ENCODE measurements around the gene TERT.

The TERT gene

DNA sequence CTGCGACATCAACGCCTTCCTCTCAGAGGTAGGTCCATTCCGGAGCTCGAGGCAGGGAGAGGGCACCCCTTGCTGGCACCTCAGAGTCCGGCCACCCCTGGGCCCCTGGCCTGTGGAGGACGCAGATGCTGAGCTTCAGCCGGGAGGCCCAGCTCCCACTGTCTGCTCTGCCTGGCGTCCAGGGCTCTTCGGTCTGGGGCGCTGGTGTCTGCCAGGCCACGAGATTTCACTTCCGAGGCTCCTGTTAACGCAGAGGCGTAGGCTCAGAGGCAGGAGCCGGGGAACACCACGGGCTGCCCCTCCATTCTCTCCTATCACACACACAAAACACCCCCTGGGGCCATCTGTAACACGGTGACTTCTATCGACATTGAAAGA lies 78.0 kb downstream of the TERT start:
- H3K4me1 ChIP-seq (ENCODE audit: control extremely low read depth in 1 of 4, control insufficient read depth in 4 of 4, insufficient read depth in 4 of 4, low read length in 3 of 4): no peaks in the 10 kb centered on the region
- 91% methylated on average over 18 of the region's 18 CpGs for WGBS (ENCODE audit: insufficient coverage)

DNA sequence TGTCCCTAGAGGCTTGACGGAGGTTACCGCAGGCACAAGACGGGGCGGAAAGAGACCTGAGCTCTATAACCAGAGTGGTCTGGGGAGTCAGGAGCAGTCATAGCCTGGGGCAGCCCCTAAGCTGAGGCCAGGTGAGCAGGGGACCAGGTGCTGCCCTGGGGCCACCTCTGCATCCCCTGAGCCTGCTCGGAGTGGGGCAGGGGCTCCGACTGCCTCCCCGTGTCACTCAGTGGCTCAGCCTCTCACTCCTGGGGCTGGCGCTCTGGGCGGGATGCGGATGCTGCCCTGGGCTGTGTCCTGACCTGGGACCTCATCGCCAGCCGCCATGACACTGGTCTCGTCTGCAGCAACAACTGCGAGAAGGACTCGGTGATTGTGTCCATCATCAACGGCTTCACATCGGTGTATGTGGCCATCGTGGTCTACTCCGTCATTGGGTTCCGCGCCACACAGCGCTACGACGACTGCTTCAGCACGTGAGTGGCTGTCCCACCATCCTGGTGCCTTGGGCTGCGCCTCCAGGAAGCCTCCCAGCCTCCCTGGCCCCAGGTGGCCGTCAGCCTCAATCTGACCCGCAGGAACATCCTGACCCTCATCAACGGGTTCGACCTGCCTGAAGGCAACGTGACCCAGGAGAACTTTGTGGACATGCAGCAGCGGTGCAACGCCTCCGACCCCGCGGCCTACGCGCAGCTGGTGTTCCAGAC lies 78.5 kb downstream of the TERT start:
- ChIA-PET CTCF (no interaction called here), POLR2A (no interaction called here)
- WGBS (ENCODE audit: insufficient coverage): 97% methylated on average over 37 of the region's 38 CpGs
- DNase-seq: no peak
- no peak overlapping the region for H3K27ac ChIP-seq (ENCODE audit: insufficient read depth in 1 of 2, low read depth in 1 of 2, low read length in 2 of 2, poor library complexity in 1 of 2, severe bottlenecking in 2 of 2)
- no peaks in the 10 kb centered on the region for H3K36me3 ChIP-seq (ENCODE audit: control insufficient read depth in 4 of 4, insufficient read depth in 4 of 4, low read length in 3 of 4)
- peaks cover 0 to 3% (median 0%) of the 10 kb centered on the region in 5 experiments for H3K27me3 ChIP-seq (replicated peaks in 2 of 5; ENCODE audit: control insufficient read depth in 4 of 5, insufficient read depth in 5 of 5, low read length in 4 of 5)
- peaks cover 0 to 17% (median 0%) of the 10 kb centered on the region in 5 experiments for H3K9me3 ChIP-seq (ENCODE audit: control extremely low read depth in 1 of 5, control insufficient read depth in 4 of 5, insufficient read depth in 2 of 5, low read depth in 1 of 5, low read length in 4 of 5)
- H3K4me1 ChIP-seq (ENCODE audit: control extremely low read depth in 1 of 4, control insufficient read depth in 4 of 4, insufficient read depth in 4 of 4, low read length in 3 of 4): no peaks in the 10 kb centered on the region
- H3K4me3 ChIP-seq (ENCODE audit: control insufficient read depth in 1 of 7, extremely low read depth in 1 of 7, insufficient read depth in 4 of 7, low read depth in 2 of 7, low read length in 6 of 7): no peak overlapping the region

More for the DNA sequence above, 78.0 kb downstream of the TERT start:
- ChIA-PET CTCF (no interaction called here), POLR2A (no interaction called here)
- H3K36me3 ChIP-seq (ENCODE audit: control insufficient read depth in 4 of 4, insufficient read depth in 4 of 4, low read length in 3 of 4): no peaks in the 10 kb centered on the region
- no peak overlapping the region for H3K27ac ChIP-seq (ENCODE audit: insufficient read depth in 1 of 2, low read depth in 1 of 2, low read length in 2 of 2, poor library complexity in 1 of 2, severe bottlenecking in 2 of 2)
- H3K4me3 ChIP-seq (ENCODE audit: control insufficient read depth in 1 of 7, extremely low read depth in 1 of 7, insufficient read depth in 4 of 7, low read depth in 2 of 7, low read length in 6 of 7): no peak overlapping the region
- peaks cover 0 to 3% (median 0%) of the 10 kb centered on the region in 5 experiments for H3K27me3 ChIP-seq (replicated peaks in 2 of 5; ENCODE audit: control insufficient read depth in 4 of 5, insufficient read depth in 5 of 5, low read length in 4 of 5)
- DNase-seq: no peak
- H3K9me3 ChIP-seq (ENCODE audit: control extremely low read depth in 1 of 5, control insufficient read depth in 4 of 5, insufficient read depth in 2 of 5, low read depth in 1 of 5, low read length in 4 of 5): peaks cover 0 to 12% (median 0%) of the 10 kb centered on the region in 5 experiments

DNA sequence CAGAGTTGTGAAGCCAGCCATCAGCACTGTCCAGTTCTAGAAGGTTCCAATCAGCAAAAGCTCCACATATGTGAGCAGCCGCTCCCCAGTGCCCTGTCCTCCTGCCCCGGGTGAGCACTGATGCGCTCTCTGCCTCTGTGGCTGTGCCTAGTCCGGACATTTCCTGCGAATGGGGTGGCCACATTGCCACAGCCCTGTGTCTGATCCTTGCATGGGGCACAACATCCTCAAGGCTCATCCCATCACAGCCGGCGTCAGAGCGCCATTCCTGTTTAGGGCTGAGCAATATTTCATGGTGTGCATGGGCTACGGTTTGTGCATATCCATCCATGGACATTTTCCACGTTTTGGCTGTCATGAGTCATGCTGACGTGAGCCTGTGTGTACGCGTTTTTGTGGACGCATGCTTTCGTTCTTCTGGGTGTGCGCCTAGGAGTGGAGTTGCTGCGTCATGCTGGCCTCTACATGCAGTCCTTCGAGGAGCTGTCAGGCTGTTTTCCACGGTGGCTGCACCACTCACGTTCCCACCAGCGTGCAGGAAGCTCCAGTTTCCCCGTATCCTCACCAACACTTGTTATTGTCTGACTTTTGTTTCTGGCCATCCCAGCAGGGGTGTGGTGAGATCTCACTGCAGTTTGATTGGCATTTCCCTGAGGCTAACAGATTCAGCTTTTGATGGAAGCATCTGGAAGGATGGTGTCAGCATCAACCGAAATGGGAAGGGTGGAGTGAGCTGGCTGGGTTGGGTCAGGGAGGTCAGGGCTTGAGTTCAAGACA lies 79.4 kb downstream of the TERT start:
- ChIA-PET CTCF (no interaction called here), POLR2A (no interaction called here)
- Histone ChIP-seq H3K27me3 (replicated peaks in 2 of 5; ENCODE audit: control insufficient read depth in 4 of 5, insufficient read depth in 5 of 5, low read length in 4 of 5) (peaks cover 0 to 12% (median 0%) of the 10 kb centered on the region in 5 experiments), H3K36me3 (ENCODE audit: control insufficient read depth in 4 of 4, insufficient read depth in 4 of 4, low read length in 3 of 4) (no peaks in the 10 kb centered on the region), H3K27ac (ENCODE audit: insufficient read depth in 1 of 2, low read depth in 1 of 2, low read length in 2 of 2, poor library complexity in 1 of 2, severe bottlenecking in 2 of 2) (no peak overlapping the region), H3K4me3 (ENCODE audit: control insufficient read depth in 1 of 7, extremely low read depth in 1 of 7, insufficient read depth in 4 of 7, low read depth in 2 of 7, low read length in 6 of 7) (no peak overlapping the region), H3K4me1 (ENCODE audit: control extremely low read depth in 1 of 4, control insufficient read depth in 4 of 4, insufficient read depth in 4 of 4, low read length in 3 of 4) (no peaks in the 10 kb centered on the region), H3K9me3 (ENCODE audit: control extremely low read depth in 1 of 5, control insufficient read depth in 4 of 5, insufficient read depth in 2 of 5, low read depth in 1 of 5, low read length in 4 of 5) (peaks cover 0 to 17% (median 0%) of the 10 kb centered on the region in 5 experiments)
- WGBS (ENCODE audit: insufficient coverage): 91% methylated on average over 22 of the region's 23 CpGs
- DNase-seq: no peak

DNA sequence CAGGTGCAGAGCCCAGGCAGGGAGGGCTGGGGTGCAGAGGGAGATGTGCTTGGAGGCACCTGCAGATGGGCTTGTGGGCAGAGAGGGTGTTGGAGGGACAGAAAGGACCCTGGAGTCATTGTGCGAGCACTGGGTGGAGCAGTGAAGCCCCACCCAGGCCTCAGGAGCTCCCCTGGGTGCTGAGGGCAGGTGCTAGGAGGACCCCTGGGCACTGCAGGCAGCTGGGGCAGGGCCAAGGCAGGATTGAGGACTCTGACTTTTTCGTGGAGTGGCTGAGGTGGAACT lies 80.0 kb downstream of the TERT start:
- Histone ChIP-seq H3K27ac (ENCODE audit: insufficient read depth in 1 of 2, low read depth in 1 of 2, low read length in 2 of 2, poor library complexity in 1 of 2, severe bottlenecking in 2 of 2) (no peak overlapping the region), H3K36me3 (ENCODE audit: control insufficient read depth in 4 of 4, insufficient read depth in 4 of 4, low read length in 3 of 4) (no peaks in the 10 kb centered on the region), H3K9me3 (ENCODE audit: control extremely low read depth in 1 of 5, control insufficient read depth in 4 of 5, insufficient read depth in 2 of 5, low read depth in 1 of 5, low read length in 4 of 5) (peaks cover 0 to 17% (median 0%) of the 10 kb centered on the region in 5 experiments), H3K4me3 (ENCODE audit: control insufficient read depth in 1 of 7, extremely low read depth in 1 of 7, insufficient read depth in 4 of 7, low read depth in 2 of 7, low read length in 6 of 7) (no peak overlapping the region), H3K27me3 (replicated peaks in 2 of 5; ENCODE audit: control insufficient read depth in 4 of 5, insufficient read depth in 5 of 5, low read length in 4 of 5) (peaks cover 0 to 16% (median 0%) of the 10 kb centered on the region in 5 experiments), H3K4me1 (ENCODE audit: control extremely low read depth in 1 of 4, control insufficient read depth in 4 of 4, insufficient read depth in 4 of 4, low read length in 3 of 4) (no peaks in the 10 kb centered on the region)
- ChIA-PET POLR2A (no interaction called here), CTCF (no interaction called here)
- 100% methylated on average over 1 of the region's 2 CpGs for WGBS (ENCODE audit: insufficient coverage)
- no peak for DNase-seq

DNA sequence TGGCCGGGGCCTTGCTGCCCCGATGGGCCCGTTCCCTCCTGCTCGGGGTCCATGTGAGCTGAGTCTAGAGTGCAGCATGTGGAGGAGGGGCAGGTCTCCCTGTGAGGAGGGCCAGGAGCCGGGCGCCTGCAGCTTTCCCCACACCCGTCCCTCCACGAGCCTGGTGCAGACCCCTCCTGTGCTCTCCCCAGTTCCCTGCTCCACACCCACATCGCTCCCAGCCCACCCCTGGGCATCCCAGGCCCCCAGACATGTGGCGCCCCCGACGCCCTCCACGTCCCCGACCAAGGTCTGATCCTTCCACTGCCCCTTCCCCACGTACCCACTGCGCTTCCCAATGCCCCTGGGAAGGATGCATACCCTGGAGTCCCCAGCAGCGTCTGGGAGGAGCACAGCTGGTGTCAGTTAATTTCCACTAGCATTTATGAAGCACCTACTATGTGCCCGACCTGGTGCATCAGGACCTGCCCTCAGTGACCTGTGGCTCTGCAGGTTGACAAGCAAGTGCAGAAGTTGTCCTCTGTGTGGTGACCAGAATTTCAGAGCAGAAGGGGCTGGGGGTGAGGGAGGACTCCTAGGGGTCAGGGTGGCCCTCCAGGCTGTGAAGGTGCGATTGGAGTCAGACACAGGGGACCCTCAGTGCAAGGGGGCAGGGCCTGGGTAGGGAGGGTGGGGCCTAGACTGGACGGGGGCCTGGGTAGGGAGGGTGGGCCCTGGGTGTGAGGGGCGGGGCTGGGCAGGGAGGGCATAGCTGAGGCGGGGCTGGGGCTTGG lies 80.5 kb downstream of the TERT start:
- Histone ChIP-seq H3K4me3 (ENCODE audit: control insufficient read depth in 1 of 7, extremely low read depth in 1 of 7, insufficient read depth in 4 of 7, low read depth in 2 of 7, low read length in 6 of 7) (no peak overlapping the region), H3K36me3 (ENCODE audit: control insufficient read depth in 4 of 4, insufficient read depth in 4 of 4, low read length in 3 of 4) (no peaks in the 10 kb centered on the region), H3K27me3 (replicated peaks in 2 of 5; ENCODE audit: control insufficient read depth in 4 of 5, insufficient read depth in 5 of 5, low read length in 4 of 5) (peaks cover 0 to 16% (median 0%) of the 10 kb centered on the region in 5 experiments), H3K9me3 (ENCODE audit: control extremely low read depth in 1 of 5, control insufficient read depth in 4 of 5, insufficient read depth in 2 of 5, low read depth in 1 of 5, low read length in 4 of 5) (peaks cover 0 to 17% (median 0%) of the 10 kb centered on the region in 5 experiments), H3K4me1 (ENCODE audit: control extremely low read depth in 1 of 4, control insufficient read depth in 4 of 4, insufficient read depth in 4 of 4, low read length in 3 of 4) (no peaks in the 10 kb centered on the region), H3K27ac (ENCODE audit: insufficient read depth in 1 of 2, low read depth in 1 of 2, low read length in 2 of 2, poor library complexity in 1 of 2, severe bottlenecking in 2 of 2) (no peak overlapping the region)
- ChIA-PET CTCF (no interaction called here), POLR2A (no interaction called here)
- 75% methylated on average over 19 of the region's 22 CpGs for WGBS (ENCODE audit: insufficient coverage)
- no peak for DNase-seq

DNA sequence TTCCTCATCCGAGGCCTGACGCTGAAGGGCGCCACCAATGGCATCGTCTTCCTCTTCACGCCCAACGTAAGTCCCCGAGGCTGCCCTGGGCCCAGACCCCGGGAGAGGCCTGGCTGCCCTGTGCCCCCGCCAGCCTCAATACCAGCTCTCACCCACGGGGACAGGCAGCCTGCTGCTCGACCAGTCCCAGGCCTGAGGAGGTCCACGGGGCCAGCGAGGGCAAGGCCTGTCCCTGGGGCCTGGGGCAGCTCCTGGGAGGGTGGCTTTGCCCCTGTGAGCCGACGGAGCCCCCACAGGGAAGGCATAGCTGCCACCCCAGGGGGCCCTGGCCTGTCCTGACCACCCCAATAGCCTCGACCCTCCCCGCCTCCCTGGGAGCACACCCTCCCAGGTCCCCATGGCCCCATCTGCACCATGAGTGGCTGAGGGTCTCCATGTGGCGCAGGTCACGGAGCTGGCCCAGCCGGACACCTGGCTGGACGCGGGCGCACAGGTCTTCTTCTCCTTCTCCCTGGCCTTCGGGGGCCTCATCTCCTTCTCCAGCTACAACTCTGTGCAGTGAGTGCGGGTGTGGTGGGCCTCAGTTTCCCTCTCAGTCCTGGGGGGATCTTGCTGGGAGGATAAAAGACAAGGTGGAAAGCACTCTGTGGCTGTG lies 81.2 kb downstream of the TERT start:
- Histone ChIP-seq H3K4me3 (ENCODE audit: control insufficient read depth in 1 of 7, extremely low read depth in 1 of 7, insufficient read depth in 4 of 7, low read depth in 2 of 7, low read length in 6 of 7) (no peak overlapping the region), H3K36me3 (ENCODE audit: control insufficient read depth in 4 of 4, insufficient read depth in 4 of 4, low read length in 3 of 4) (no peaks in the 10 kb centered on the region), H3K9me3 (ENCODE audit: control extremely low read depth in 1 of 5, control insufficient read depth in 4 of 5, insufficient read depth in 2 of 5, low read depth in 1 of 5, low read length in 4 of 5) (peaks cover 0 to 17% (median 0%) of the 10 kb centered on the region in 5 experiments), H3K4me1 (ENCODE audit: control extremely low read depth in 1 of 4, control insufficient read depth in 4 of 4, insufficient read depth in 4 of 4, low read length in 3 of 4) (no peaks in the 10 kb centered on the region), H3K27me3 (replicated peaks in 2 of 5; ENCODE audit: control insufficient read depth in 4 of 5, insufficient read depth in 5 of 5, low read length in 4 of 5) (peaks cover 0 to 16% (median 0%) of the 10 kb centered on the region in 5 experiments), H3K27ac (ENCODE audit: insufficient read depth in 1 of 2, low read depth in 1 of 2, low read length in 2 of 2, poor library complexity in 1 of 2, severe bottlenecking in 2 of 2) (no peak overlapping the region)
- POLR2A ChIA-PET: no interaction called here
- 95% methylated on average over 19 of the region's 25 CpGs for WGBS (ENCODE audit: insufficient coverage)
- CTCF ChIA-PET: no interaction called here
- DNase-seq: no peak
